GM12878 (cell line): ENCODE results near the gene AIDA. TPM values are rescaled to one million over a fixed set of nuclear protein-coding genes. Genes with fewer than 3 reads are reported as not detected.

Experiments used
- ASH2L ChIP-seq: fragments of 300-600, 200-600 bp; sonication (generic); IDR thresholded peaks from 2 replicates; pipeline ENCODE4 v1.6.1; 2017; ENCODE audit warnings: low read depth, mild to moderate bottlenecking, borderline replicate concordance
- BACH1 ChIP-seq: fragments of 450-650 bp; IDR thresholded peaks from 2 replicates; pipeline ENCODE4 v1.6.1; 2017; ENCODE audit warnings: mild to moderate bottlenecking, borderline replicate concordance
- CREB1 ChIP-seq: IDR thresholded peaks from 2 replicates; pipeline ENCODE4 v1.6.1; 2012; ENCODE audit warnings: low read depth, mild to moderate bottlenecking, inconsistent platforms
- HCFC1 ChIP-seq: fragments of 150-350 bp; IDR thresholded peaks from 2 replicates; pipeline ENCODE4 v1.6.1; 2014; ENCODE audit warnings: low read length
- IKZF2 ChIP-seq, 2 experiments: fragments of 450-650 bp; IDR thresholded peaks; 2 replicates each; pipeline ENCODE4 v1.6.1; 2017; ENCODE audit warnings: mild to moderate bottlenecking in 2 of 2, moderate library complexity in 2 of 2
- KAT2A ChIP-seq: conservative IDR thresholded peaks from 2 replicates; pipeline ENCODE4 v1.6.1; 2011; ENCODE audit warnings: low read depth, low read length; ENCODE audit not compliant: control insufficient read depth
- MYC ChIP-seq: IDR thresholded peaks from 2 replicates; pipeline ENCODE4 v1.6.1; 2011; ENCODE audit warnings: mild to moderate bottlenecking, low read length, moderate library complexity, inconsistent platforms; ENCODE audit not compliant: insufficient read depth, insufficient replicate concordance, insufficient read length, severe bottlenecking
- NFYA ChIP-seq: IDR thresholded peaks from 2 replicates; pipeline ENCODE4 v1.6.1; 2011; ENCODE audit warnings: low read depth, mild to moderate bottlenecking, low read length, improper control_type of control experiment, borderline replicate concordance
- PRDM15 ChIP-seq: fragments of 450-650 bp; formaldehyde crosslinking; IDR thresholded peaks from 2 replicates; pipeline ENCODE4 v1.4.0; 2020; ENCODE audit warnings: mild to moderate bottlenecking, moderate library complexity
- RAD21 ChIP-seq: IDR thresholded peaks from 2 replicates; pipeline ENCODE4 v1.6.1; 2011; ENCODE audit warnings: mild to moderate bottlenecking, low read depth, low read length, moderate library complexity; ENCODE audit not compliant: insufficient read depth
- SKIL ChIP-seq: fragments of 450-650 bp; IDR thresholded peaks from 2 replicates; pipeline ENCODE4 v1.6.1; 2017; ENCODE audit warnings: mild to moderate bottlenecking, low read depth, inconsistent platforms; ENCODE audit not compliant: poor library complexity, severe bottlenecking
- SUPT20H ChIP-seq: IDR thresholded peaks from 2 replicates; pipeline ENCODE4 v1.6.1; 2011; ENCODE audit warnings: low read depth, mild to moderate bottlenecking, low read length, moderate library complexity, borderline replicate concordance; ENCODE audit not compliant: control insufficient read depth
- TBL1XR1 ChIP-seq: IDR thresholded peaks from 2 replicates; pipeline ENCODE4 v1.6.1; 2012; ENCODE audit warnings: low read depth, low read length, improper control_type of control experiment
- USF2 ChIP-seq: IDR thresholded peaks from 2 replicates; pipeline ENCODE4 v1.6.1; 2011; ENCODE audit warnings: low read depth, low read length, improper control_type of control experiment, borderline replicate concordance
- ZBTB40 ChIP-seq: fragments of 450-650 bp; IDR thresholded peaks from 2 replicates; pipeline ENCODE4 v1.6.1; 2016; ENCODE audit warnings: mild to moderate bottlenecking, moderate library complexity, borderline replicate concordance
- ZNF217 ChIP-seq: fragments of 450-650 bp; IDR thresholded peaks from 2 replicates; pipeline ENCODE4 v1.6.1; 2017; ENCODE audit warnings: antibody characterized with exemption, mild to moderate bottlenecking
- ZNF384 ChIP-seq: IDR thresholded peaks from 2 replicates; pipeline ENCODE4 v1.6.1; 2012; ENCODE audit warnings: low read depth, mild to moderate bottlenecking, low read length, improper control_type of control experiment, borderline replicate concordance
- ZZZ3 ChIP-seq: IDR thresholded peaks from 2 replicates; pipeline ENCODE4 v1.6.1; 2011; ENCODE audit warnings: low read depth; ENCODE audit not compliant: control insufficient read depth, insufficient read length
- polyA plus RNA-seq, 11 experiments: library from polyadenylated mRNA; depleted of rRNA in 4 of 11; unstranded in 6 of 11; stranded (reverse) in 5 of 11; fragments of >200 nt; fragmentation: Nextera tagmentation in 4 of 11; fragmentation: Illumina TruSeq in 1 of 11; extraction: Ambion mirVana in 4 of 11; extraction: Trizol in 1 of 11; gene quantifications; 1 replicate in 1 of 11; 2 replicates in 10 of 11; pipeline versions ENCODE4 v1.2.1 to v1.2.3, GENCODE V29; 2011 to 2016; ENCODE audit warnings: inconsistent platforms in 2 of 11, missing spikeins in 2 of 11, low read depth in 1 of 11
- total RNA-seq, 4 experiments: library from RNA; depleted of rRNA in 3 of 4; stranded (reverse); fragments of >200 nt in 3 of 4; fragmentation: Illumina TruSeq in 1 of 4; extraction: Trizol in 1 of 4; gene quantifications; 2 replicates each; pipeline versions ENCODE4 v1.2.1 to v1.2.3, GENCODE V29; 2013 to 2021

AIDA gene
- total and polyA plus RNA-seq, 10 of the 15 experiments (the other 5 are each of a cell fraction or from before 2014, with no cell fraction given): 8.9 to 43.1 (median 19.2) TPM

GRCh38 chr1:222712253-222713090 lies at the start of gene AIDA, which contains the start of gene BROX (continued):
- TF ChIP-seq NFYA: no peak
- no peak for TF ChIP-seq MYC
- TF ChIP-seq BACH1: peak; percentile 64
- TF ChIP-seq CREB1: no peak
- no peak for TF ChIP-seq SUPT20H
- no peak for TF ChIP-seq ZBTB40
- peak; percentile 94 for TF ChIP-seq PRDM15 (CRISPR knock-in tag)
- TF ChIP-seq RAD21: no peak
- no peak for TF ChIP-seq KAT2A
- peak; percentile 32 for TF ChIP-seq SKIL
- TF ChIP-seq ZNF217: no peak
- TF ChIP-seq ZZZ3: no peak
- no peak; a peak in 1 of 4 replicates for TF ChIP-seq IKZF2 (IDR thresholded peaks at IDR 0.05)
- peak; percentile 86 for TF ChIP-seq HCFC1
- TF ChIP-seq USF2: peak; percentile 93
- no peak for TF ChIP-seq ASH2L
- TF ChIP-seq TBL1XR1: peak; percentile 61; the same call in 1 of the 2 replicates
- no peak for TF ChIP-seq ZNF384
